ENCODE results near the gene DLG2. TPM values are rescaled to one million over a fixed set of nuclear protein-coding genes. Genes with fewer than 3 reads are reported as not detected.

Gene DLG2
- total RNA-seq, 1 donor from 2014 or later = 0.17 TPM

DNA sequence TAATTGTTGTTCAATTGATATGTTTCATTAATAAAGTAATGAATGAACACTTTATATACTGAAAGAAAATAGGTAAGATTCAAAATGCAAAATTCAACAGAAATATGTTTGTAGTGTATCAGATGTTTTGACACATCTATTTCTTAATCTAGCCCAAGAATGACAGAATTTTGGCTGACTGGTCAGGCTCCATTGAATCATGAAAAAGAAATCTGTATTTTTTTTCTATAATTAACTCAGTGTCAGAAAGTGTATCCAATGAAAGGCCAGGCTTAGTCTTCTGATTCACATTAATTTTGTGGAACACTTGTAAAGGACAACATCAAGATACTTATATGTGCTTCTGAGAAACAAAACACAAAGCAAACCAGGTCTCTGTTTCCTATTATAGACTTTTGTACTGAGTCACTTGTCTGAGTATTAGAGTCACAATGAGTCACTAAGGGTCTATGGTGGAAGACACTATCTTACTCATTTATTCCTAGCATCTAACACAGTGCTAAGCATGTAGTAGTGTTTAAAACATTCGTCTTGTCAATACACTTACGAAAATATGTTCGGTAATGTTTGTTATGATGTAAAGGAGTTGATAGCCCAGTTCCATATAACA lies 2043.3 kb downstream of the DLG2 start:
- no peak overlapping the region for H3K4me3 ChIP-seq (ENCODE audit: low read depth, low read length)
- TF ChIP-seq, protein P1, sequence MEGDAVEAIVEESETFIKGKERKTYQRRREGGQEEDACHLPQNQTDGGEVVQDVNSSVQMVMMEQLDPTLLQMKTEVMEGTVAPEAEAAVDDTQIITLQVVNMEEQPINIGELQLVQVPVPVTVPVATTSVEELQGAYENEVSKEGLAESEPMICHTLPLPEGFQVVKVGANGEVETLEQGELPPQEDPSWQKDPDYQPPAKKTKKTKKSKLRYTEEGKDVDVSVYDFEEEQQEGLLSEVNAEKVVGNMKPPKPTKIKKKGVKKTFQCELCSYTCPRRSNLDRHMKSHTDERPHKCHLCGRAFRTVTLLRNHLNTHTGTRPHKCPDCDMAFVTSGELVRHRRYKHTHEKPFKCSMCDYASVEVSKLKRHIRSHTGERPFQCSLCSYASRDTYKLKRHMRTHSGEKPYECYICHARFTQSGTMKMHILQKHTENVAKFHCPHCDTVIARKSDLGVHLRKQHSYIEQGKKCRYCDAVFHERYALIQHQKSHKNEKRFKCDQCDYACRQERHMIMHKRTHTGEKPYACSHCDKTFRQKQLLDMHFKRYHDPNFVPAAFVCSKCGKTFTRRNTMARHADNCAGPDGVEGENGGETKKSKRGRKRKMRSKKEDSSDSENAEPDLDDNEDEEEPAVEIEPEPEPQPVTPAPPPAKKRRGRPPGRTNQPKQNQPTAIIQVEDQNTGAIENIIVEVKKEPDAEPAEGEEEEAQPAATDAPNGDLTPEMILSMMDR (conservative IDR thresholded peaks at IDR 0.05; ENCODE audit: low read depth, low read length) = no peak
- no peak for DNase-seq (ENCODE audit: low read depth)

- no peak for DNase-seq (ENCODE audit: low read depth)
- TF ChIP-seq, protein P1 (conservative IDR thresholded peaks at IDR 0.05; ENCODE audit: low read depth, low read length) = no peak
- no peak overlapping the region for H3K4me3 ChIP-seq (ENCODE audit: low read depth, low read length)
These were observed 2052.6 kb downstream of the DLG2 start for GRCh38 chr11:83574519-83574918.

GRCh38 chr11:83572581-83573496 lies 2054.3 kb downstream of the DLG2 start:
- no peak for DNase-seq (ENCODE audit: low read depth)
- TF ChIP-seq, protein P1 (conservative IDR thresholded peaks at IDR 0.05; ENCODE audit: low read depth, low read length) = no peak
- H3K4me3 ChIP-seq (ENCODE audit: low read depth, low read length) = no peak overlapping the region

- no peak for DNase-seq (ENCODE audit: low read depth)
- TF ChIP-seq, protein P1 (conservative IDR thresholded peaks at IDR 0.05; ENCODE audit: low read depth, low read length) = no peak
- H3K4me3 ChIP-seq (ENCODE audit: low read depth, low read length) = no peak overlapping the region
These were observed 2055.8 kb downstream of the DLG2 start for GRCh38 chr11:83571302-83571701.

- no peak overlapping the region for H3K4me3 ChIP-seq (ENCODE audit: low read depth, low read length)
- DNase-seq (ENCODE audit: low read depth) = no peak
- TF ChIP-seq, protein P1 (conservative IDR thresholded peaks at IDR 0.05; ENCODE audit: low read depth, low read length) = no peak
These were observed 2057.9 kb downstream of the DLG2 start for GRCh38 chr11:83569134-83569805.

GRCh38 chr11:83568516-83568915 lies 2058.6 kb downstream of the DLG2 start:
- TF ChIP-seq, protein P1 (conservative IDR thresholded peaks at IDR 0.05; ENCODE audit: low read depth, low read length) = no peak
- H3K4me3 ChIP-seq (ENCODE audit: low read depth, low read length) = no peak overlapping the region
- DNase-seq (ENCODE audit: low read depth) = no peak

Measured in epithelial cell of proximal tubule (primary cell).